ENCODE results near the gene KCNMA1.

Gene KCNMA1

GRCh38 chr10:76954838-76955237, 682.8 kb downstream of the KCNMA1 start:
- H3K4me3 ChIP-seq (ENCODE audit: low read length), result no peak overlapping the region
- no peak overlapping the region for H3K9ac ChIP-seq (ENCODE audit: low read depth, low read length)
- 97% methylated on average over 2 of the region's 3 CpGs for WGBS
- no peaks in the 10 kb centered on the region for H3K4me1 ChIP-seq (ENCODE audit: insufficient read depth, low read length)
- no peaks in the 10 kb centered on the region for H3K9me3 ChIP-seq (ENCODE audit: insufficient read depth, low read depth, low read length)
- H3K27me3 ChIP-seq (ENCODE audit: insufficient read depth, low read length), result no peaks in the 10 kb centered on the region
- H3K27ac ChIP-seq (ENCODE audit: low read depth, low read length), result no peak overlapping the region
- no peaks in the 10 kb centered on the region for H3K36me3 ChIP-seq (ENCODE audit: insufficient read depth, low read length)

- no peaks in the 10 kb centered on the region for H3K27me3 ChIP-seq (ENCODE audit: insufficient read depth, low read length)
- WGBS, result 50% methylated on average over 1 of the region's 1 CpG
Measured at GRCh38 chr10:76950354-76950753, 687.3 kb downstream of the KCNMA1 start.

GRCh38 chr10:76946270-76946669, 691.3 kb downstream of the KCNMA1 start:
- H3K27ac ChIP-seq (ENCODE audit: low read depth, low read length), result no peak overlapping the region
- 97% methylated on average over 1 of the region's 1 CpG for WGBS
- no peaks in the 10 kb centered on the region for H3K4me1 ChIP-seq (ENCODE audit: insufficient read depth, low read length)
- no peak overlapping the region for H3K9ac ChIP-seq (ENCODE audit: low read depth, low read length)
- no peaks in the 10 kb centered on the region for H3K27me3 ChIP-seq (ENCODE audit: insufficient read depth, low read length)
- no peaks in the 10 kb centered on the region for H3K9me3 ChIP-seq (ENCODE audit: insufficient read depth, low read depth, low read length)
- H3K4me3 ChIP-seq (ENCODE audit: low read length), result no peak overlapping the region
- no peaks in the 10 kb centered on the region for H3K36me3 ChIP-seq (ENCODE audit: insufficient read depth, low read length)

More at GRCh38 chr10:76950354-76950753, 687.3 kb downstream of the KCNMA1 start:
- H3K9me3 ChIP-seq (ENCODE audit: insufficient read depth, low read depth, low read length), result no peaks in the 10 kb centered on the region
- H3K4me3 ChIP-seq (ENCODE audit: low read length), result no peak overlapping the region
- no peaks in the 10 kb centered on the region for H3K4me1 ChIP-seq (ENCODE audit: insufficient read depth, low read length)
- H3K9ac ChIP-seq (ENCODE audit: low read depth, low read length), result no peak overlapping the region
- H3K27ac ChIP-seq (ENCODE audit: low read depth, low read length), result no peak overlapping the region
- H3K36me3 ChIP-seq (ENCODE audit: insufficient read depth, low read length), result no peaks in the 10 kb centered on the region

- Histone ChIP-seq H3K9me3 (ENCODE audit: insufficient read depth, low read depth, low read length) (no peaks in the 10 kb centered on the region), H3K36me3 (ENCODE audit: insufficient read depth, low read length) (no peaks in the 10 kb centered on the region), H3K9ac (ENCODE audit: low read depth, low read length) (no peak overlapping the region), H3K27ac (ENCODE audit: low read depth, low read length) (no peak overlapping the region), H3K4me3 (ENCODE audit: low read length) (no peak overlapping the region), H3K27me3 (ENCODE audit: insufficient read depth, low read length) (no peaks in the 10 kb centered on the region), H3K4me1 (ENCODE audit: insufficient read depth, low read length) (no peaks in the 10 kb centered on the region)
- 96% methylated on average over 5 of the region's 5 CpGs for WGBS
Measured at GRCh38 chr10:76945166-76945565, 692.4 kb downstream of the KCNMA1 start.

GRCh38 chr10:76944640-76945039, 693.0 kb downstream of the KCNMA1 start:
- Histone ChIP-seq H3K9ac (ENCODE audit: low read depth, low read length) (no peak overlapping the region), H3K4me3 (ENCODE audit: low read length) (no peak overlapping the region), H3K36me3 (ENCODE audit: insufficient read depth, low read length) (no peaks in the 10 kb centered on the region), H3K9me3 (ENCODE audit: insufficient read depth, low read depth, low read length) (no peaks in the 10 kb centered on the region), H3K27ac (ENCODE audit: low read depth, low read length) (no peak overlapping the region), H3K27me3 (ENCODE audit: insufficient read depth, low read length) (no peaks in the 10 kb centered on the region), H3K4me1 (ENCODE audit: insufficient read depth, low read length) (no peaks in the 10 kb centered on the region)
- WGBS, result 94% methylated on average over 7 of the region's 7 CpGs

- 83% methylated on average over 7 of the region's 8 CpGs for WGBS
- Histone ChIP-seq H3K9ac (ENCODE audit: low read depth, low read length) (no peak overlapping the region), H3K27me3 (ENCODE audit: insufficient read depth, low read length) (no peaks in the 10 kb centered on the region)
Measured at GRCh38 chr10:76942628-76943416, 694.8 kb downstream of the KCNMA1 start.

GRCh38 chr10:76939933-76940468, 697.6 kb downstream of the KCNMA1 start:
- Histone ChIP-seq H3K27me3 (ENCODE audit: insufficient read depth, low read length) (no peaks in the 10 kb centered on the region), H3K4me3 (ENCODE audit: low read length) (no peak overlapping the region), H3K9ac (ENCODE audit: low read depth, low read length) (no peak overlapping the region), H3K4me1 (ENCODE audit: insufficient read depth, low read length) (no peaks in the 10 kb centered on the region), H3K27ac (ENCODE audit: low read depth, low read length) (no peak overlapping the region), H3K36me3 (ENCODE audit: insufficient read depth, low read length) (no peaks in the 10 kb centered on the region), H3K9me3 (ENCODE audit: insufficient read depth, low read depth, low read length) (no peaks in the 10 kb centered on the region)
- WGBS, result 92% methylated on average over 2 of the region's 2 CpGs

More at GRCh38 chr10:76942628-76943416, 694.8 kb downstream of the KCNMA1 start:
- no peak overlapping the region for H3K27ac ChIP-seq (ENCODE audit: low read depth, low read length)
- no peaks in the 10 kb centered on the region for H3K9me3 ChIP-seq (ENCODE audit: insufficient read depth, low read depth, low read length)
- no peaks in the 10 kb centered on the region for H3K36me3 ChIP-seq (ENCODE audit: insufficient read depth, low read length)
- H3K4me1 ChIP-seq (ENCODE audit: insufficient read depth, low read length), result no peaks in the 10 kb centered on the region
- no peak overlapping the region for H3K4me3 ChIP-seq (ENCODE audit: low read length)

GRCh38 chr10:76937181-76937600, 700.4 kb downstream of the KCNMA1 start:
- Histone ChIP-seq H3K36me3 (ENCODE audit: insufficient read depth, low read length) (no peaks in the 10 kb centered on the region), H3K9ac (ENCODE audit: low read depth, low read length) (no peak overlapping the region), H3K9me3 (ENCODE audit: insufficient read depth, low read depth, low read length) (no peaks in the 10 kb centered on the region), H3K4me3 (ENCODE audit: low read length) (no peak overlapping the region), H3K4me1 (ENCODE audit: insufficient read depth, low read length) (no peaks in the 10 kb centered on the region), H3K27me3 (ENCODE audit: insufficient read depth, low read length) (no peaks in the 10 kb centered on the region), H3K27ac (ENCODE audit: low read depth, low read length) (no peak overlapping the region)
- 80% methylated on average over 2 of the region's 2 CpGs for WGBS

- no peaks in the 10 kb centered on the region for H3K36me3 ChIP-seq (ENCODE audit: insufficient read depth, low read length)
- no peak overlapping the region for H3K4me3 ChIP-seq (ENCODE audit: low read length)
- 97% methylated on average over 4 of the region's 4 CpGs for WGBS
- H3K9ac ChIP-seq (ENCODE audit: low read depth, low read length), result no peak overlapping the region
- H3K9me3 ChIP-seq (ENCODE audit: insufficient read depth, low read depth, low read length), result no peaks in the 10 kb centered on the region
- no peak overlapping the region for H3K27ac ChIP-seq (ENCODE audit: low read depth, low read length)
- H3K4me1 ChIP-seq (ENCODE audit: insufficient read depth, low read length), result no peaks in the 10 kb centered on the region
- no peaks in the 10 kb centered on the region for H3K27me3 ChIP-seq (ENCODE audit: insufficient read depth, low read length)
Measured at GRCh38 chr10:76935941-76936613, 701.5 kb downstream of the KCNMA1 start.

GRCh38 chr10:76928565-76928964, 709.0 kb downstream of the KCNMA1 start:
- 95% methylated on average over 6 of the region's 7 CpGs for WGBS
- H3K36me3 ChIP-seq (ENCODE audit: insufficient read depth, low read length), result no peaks in the 10 kb centered on the region
- no peak overlapping the region for H3K9ac ChIP-seq (ENCODE audit: low read depth, low read length)
- H3K27me3 ChIP-seq (ENCODE audit: insufficient read depth, low read length), result no peaks in the 10 kb centered on the region
- no peaks in the 10 kb centered on the region for H3K9me3 ChIP-seq (ENCODE audit: insufficient read depth, low read depth, low read length)
- H3K27ac ChIP-seq (ENCODE audit: low read depth, low read length), result no peak overlapping the region
- H3K4me3 ChIP-seq (ENCODE audit: low read length), result no peak overlapping the region
- H3K4me1 ChIP-seq (ENCODE audit: insufficient read depth, low read length), result peaks cover 7% of the 10 kb centered on the region; the same call in 1 of the 2 replicates

- H3K9ac ChIP-seq (ENCODE audit: low read depth, low read length), result no peak overlapping the region
- no peak overlapping the region for H3K27ac ChIP-seq (ENCODE audit: low read depth, low read length)
- H3K4me3 ChIP-seq (ENCODE audit: low read length), result no peak overlapping the region
- peaks cover 16% of the 10 kb centered on the region; the same call in 1 of the 2 replicates for H3K4me1 ChIP-seq (ENCODE audit: insufficient read depth, low read length)
- no peaks in the 10 kb centered on the region for H3K9me3 ChIP-seq (ENCODE audit: insufficient read depth, low read depth, low read length)
- no peaks in the 10 kb centered on the region for H3K27me3 ChIP-seq (ENCODE audit: insufficient read depth, low read length)
- no peaks in the 10 kb centered on the region for H3K36me3 ChIP-seq (ENCODE audit: insufficient read depth, low read length)
- WGBS, result 93% methylated on average over 6 of the region's 6 CpGs
Measured at GRCh38 chr10:76925636-76926405, 711.8 kb downstream of the KCNMA1 start.

Measured in HUES64 (cell line).